Activated T-cell treated with anti-CD3 and anti-CD28 coated beads for 24 hours (primary cell): ENCODE measurements around the gene ZNF423.

Source experiments
- DNase-seq: peaks from one replicate; pipeline ENCODE4 v3.0.0-alpha.2; 2020; ENCODE audit warnings: low read depth

Gene ZNF423

DNA sequence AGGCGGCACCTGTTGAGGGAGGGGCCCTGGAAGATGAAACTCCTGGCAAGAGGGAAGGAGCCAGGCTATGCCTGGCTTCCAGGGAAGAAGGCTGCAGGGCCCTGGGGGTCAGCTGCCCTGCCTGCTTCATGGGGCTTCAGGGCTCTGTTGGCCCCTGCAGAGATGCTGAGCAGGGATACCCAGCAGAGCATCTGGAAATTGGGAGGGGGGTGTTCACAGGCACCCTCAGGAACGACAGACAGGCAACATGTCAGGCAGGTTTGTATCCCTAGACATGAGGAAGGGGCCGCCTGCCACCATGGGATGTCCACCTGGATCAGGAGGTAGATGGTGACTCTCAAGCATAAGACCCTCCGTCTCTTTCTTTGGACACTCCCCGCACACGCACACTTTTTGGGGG lies 13.8 kb upstream of the ZNF423 start:
- no peak for DNase-seq

DNA sequence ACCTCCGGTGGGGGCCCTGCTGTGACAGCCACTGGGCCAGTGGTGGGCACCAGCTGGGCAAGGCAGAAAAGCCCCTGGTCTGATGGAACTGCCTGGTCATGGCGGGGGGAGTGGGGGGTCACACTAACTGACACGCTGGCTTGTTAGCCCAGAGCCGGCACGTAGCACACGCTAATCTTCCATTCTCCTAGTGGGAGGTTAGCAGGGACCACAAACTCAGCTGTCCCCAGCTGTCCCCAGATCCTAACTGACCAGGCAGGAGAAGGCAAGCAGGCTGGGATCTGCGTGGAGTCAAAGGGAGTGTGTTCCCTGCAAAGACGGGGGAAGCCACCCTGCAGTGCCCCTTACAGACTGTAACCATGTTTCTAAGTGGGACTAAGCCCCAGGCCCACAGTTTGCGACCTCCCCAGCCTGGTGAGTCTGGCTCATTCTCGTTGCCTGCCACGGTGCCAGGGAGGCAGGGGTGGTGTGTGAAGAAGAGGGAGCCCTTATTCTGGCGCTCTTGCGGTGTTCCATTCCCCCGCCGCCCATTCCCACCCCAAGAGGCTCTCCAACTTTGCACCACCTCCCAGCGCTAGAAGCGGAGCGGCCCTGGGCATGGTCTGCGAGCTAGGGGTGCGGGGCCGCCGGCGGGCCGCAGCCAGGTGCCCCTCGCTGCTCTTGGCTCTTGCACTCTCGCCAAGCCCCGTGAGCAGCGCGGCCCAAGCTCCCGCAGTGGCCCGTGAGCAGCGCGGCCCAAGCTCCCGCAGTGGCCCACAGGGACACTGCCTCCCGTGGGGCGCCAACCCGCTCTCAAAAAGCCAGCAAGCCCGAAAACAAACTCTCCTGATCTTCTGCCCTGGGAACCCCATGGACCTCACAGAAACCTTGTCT lies 12.1 kb upstream of the ZNF423 start:
- no peak for DNase-seq

DNA sequence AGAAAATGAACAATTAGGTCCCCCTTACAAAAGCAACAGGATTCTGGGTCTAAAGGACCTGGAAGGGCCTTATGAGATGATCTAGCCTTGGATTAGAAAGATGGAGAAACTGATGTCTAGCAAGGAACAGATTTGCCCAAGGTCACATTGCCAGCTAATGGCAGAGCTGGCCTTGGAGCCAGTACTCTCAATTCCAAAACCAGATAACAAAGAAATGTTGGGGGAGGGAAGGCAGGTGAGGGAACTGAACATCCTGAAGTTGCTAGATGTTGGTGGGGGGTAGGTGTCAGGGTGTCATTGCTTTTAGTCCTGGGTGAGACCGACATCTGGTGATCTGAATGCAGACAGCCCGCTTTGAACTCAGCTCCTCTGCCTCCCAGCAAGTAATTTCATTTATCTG lies 11.3 kb upstream of the ZNF423 start:
- DNase-seq = no peak

DNA sequence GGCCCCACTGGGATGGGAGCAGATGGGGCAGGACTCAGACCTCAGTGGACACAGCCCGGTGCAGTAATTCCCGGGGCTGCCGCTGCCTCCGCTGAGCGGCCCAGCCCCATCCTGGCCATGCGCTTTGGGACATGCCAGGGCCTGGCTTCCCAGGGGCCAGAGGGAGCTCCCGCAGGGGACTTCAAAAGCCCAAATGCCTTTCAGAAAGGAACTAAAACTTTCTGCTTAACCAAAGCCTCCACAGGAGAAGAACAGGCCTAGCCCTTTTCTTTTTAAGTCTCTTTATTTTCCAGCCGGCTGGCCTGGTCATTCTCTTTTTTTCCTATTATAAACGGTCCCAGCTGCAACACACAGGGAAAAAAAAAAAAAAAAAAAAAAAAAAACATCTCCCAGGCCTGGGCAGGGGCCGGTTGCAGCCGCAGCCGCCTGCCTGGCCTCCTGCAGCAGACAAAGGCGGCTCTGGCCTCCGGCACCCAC lies 10.7 kb upstream of the ZNF423 start:
- no peak for DNase-seq

DNA sequence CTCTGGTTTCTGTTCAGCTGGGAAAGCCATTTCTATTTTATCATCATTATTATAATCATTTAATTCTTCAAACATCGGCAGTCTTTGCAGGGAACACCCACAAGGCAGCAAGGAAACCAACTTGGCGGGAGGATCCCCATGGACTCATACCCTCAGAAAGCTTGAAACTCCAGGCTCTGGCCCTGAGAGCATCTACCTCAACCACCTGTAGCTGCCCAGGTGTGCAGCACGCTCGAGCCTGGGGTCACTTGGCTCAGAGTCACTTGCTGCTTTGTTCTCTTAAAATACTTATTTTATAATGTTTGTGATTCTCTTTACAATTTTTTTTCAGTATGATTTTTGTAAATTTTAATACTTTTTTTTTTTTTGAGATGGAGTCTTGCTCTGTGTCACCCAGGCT lies 6.8 kb upstream of the ZNF423 start:
- no peak for DNase-seq

DNA sequence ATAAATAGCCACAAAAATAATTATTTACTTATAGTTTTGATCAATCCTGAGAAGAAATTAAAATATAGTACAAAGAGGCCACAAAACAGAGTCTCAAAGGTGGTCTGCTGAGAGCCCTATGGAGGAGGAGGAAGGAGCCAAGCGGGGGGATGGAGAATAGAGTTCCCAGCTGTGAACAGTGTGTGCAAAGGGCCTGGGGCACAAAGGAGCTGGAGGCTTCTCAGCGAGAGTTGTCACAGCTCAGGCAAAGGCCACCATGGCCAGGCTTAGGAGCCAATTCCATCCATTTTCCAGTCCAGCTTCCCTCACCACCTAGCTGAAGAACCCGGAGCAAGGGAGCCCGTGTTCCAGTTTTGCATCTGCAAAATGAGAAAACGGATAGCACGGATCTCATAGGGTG lies 5.4 kb upstream of the ZNF423 start:
- no peak for DNase-seq

DNA sequence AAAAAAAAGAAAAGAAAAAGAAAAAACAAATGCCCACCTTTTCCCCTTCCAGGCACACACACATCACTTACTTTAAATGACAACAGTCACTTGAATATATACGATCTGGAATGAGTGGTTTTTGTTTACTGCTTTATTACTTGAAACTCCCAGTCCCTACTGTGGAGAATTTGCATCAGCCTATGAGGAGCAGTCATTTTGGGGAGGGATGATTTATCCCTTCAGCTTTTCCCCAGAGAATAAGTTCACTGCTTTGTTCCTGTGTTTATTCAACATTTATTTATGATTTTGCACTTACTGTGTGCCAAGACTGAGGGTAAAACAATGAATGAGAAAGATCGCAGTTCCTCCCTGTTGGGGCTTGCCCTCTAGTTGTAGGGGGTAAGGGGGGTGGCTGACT lies 4.7 kb upstream of the ZNF423 start:
- no peak for DNase-seq

DNA sequence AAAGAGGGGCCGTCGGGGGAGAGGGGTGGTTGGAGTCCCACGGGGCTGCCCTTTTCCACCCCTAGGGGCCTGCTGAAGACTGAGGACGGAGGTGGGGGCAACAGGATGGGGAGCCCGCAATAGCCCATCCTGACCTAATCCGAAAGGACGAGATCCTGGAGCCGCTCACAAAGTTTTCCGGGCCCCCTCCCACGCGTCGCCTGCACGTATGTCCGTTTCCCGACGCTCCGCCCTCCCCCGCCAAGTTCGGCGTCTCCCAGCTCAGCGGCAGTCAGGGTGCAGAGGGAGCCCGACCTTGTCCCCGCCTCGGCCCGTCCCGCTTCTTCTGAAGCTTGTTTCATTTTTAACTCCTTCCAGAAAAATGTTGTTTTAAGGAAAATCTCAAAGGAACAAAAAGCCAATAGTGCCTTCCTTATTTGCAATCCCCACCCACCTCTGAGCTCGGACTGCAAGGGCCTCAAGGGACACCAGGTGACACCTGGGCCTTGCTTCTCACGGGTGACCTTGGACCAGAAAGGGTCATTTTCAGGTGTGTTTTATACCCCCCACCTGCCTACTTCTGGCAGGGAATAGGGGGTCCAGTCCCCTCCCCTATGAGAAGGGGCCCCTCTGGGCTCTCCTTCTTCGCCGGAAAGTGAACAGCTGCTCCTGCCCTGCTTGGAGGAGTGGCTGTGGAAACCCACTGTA lies 3.4 kb upstream of the ZNF423 start:
- DNase-seq = no peak

DNA sequence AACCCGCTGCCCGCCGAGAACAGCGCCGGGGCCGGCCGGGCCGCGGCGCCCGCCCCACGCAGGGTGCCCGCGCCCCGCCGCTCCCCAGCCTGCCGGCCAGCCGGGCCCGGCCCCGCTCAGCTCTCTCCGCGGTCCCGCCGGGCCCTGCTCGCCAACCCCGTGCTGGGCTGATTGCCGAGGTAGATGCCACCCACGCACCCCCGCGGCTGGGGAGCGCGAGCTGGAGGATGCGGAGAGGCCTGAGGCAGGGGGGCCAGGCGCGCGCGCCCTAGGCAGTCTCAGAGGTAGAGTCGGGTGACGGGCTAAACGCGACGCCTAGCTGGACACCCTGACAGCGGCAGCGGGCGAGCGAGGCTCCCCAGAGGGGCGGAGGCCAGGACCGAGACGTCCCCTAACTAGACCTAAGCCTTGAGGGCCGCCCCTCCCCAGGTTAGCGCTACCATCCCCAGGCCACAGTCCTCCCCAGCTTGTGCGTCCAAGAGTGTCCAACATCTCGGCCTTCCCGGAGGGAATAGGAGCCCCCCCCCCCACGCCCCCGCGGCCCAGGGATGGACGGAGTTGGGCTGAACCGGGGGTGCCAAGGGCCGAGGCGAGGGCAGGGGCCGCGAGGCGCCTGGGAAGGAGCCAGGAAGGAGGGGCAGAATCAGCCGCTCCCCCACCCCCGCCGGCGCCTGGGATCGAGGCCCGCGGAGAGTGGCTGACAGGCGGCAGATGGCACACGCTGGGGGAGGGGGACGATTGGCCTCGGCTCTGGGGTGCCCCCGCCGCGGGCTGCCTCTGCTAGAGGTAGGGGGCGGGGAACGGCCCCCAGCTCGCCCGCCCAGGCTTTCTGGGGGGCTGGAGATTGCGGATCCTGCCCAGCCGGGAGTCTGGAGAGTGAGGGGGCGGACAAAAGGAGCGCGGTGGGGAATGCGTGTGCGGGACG lies 2.5 kb upstream of the ZNF423 start:
- no peak for DNase-seq

DNA sequence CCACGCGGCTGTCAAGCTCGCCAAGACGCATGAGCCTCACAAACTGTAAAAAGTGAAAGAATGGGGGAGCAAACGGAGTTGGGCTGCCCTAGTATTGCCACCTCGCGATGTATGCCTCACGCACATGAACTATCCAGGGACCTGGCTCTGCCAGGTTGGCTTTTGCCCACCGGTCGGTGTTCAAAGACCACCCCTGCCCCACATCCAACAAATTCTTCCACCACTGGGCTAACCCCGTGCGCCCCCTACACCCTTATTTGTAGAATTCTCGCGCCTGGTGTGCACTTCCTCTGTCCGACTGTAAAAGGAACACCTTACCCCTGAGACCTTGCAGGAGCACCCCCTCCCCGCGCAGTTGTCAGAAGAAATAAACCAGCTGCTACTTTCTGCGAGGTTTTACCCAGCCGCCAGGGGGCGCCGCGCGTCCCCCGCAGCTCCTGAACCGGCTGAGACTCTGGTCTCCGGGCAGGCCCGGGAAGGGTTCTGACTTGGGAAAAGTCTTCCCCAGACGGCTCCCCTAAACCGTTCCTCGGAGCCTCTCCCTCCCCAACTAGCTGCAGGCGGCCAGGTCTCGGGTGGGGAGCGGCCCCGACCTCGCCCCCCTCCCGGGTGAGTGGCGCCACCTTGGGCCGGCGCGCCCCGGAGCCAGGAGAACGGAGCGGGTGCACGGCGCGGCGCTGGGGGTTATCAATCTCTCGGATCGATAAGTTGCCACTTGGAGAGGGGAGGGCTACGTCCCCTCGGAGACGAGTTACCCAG lies 1.7 kb upstream of the ZNF423 start:
- no peak for DNase-seq

DNA sequence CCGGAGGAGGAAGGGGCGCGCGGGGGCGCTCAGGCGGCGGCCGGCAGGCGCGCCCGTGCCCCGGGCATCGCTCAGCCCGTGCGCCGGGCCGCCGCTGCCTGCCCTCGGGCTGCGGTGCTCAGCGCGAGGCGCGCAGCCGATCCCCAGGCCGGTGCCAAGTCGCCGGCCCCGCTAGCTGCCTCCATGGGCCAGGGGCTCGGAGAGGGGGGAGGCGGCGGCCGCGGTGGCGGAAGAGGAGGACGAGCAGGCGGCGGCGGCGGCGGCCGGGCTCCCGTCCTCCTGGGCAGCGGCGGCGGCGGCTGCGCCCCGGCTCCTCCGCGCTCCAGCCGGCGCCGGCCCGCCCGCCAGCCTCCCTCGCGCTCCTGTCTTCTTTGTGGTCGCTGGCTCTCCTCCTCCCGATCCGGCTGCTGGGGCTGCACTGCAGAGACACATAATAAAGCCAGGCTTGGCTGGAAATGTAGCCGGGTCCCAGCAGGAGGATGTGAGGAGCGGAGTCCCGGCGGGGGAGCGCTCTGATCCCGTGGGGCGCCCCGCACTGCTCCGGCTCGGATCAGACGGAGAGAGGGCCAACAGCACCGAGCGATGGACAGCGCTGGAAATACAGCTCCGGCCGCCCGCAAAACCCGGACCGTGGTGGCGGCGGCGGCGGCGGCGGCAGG lies 889 bp upstream of the ZNF423 start:
- no peak for DNase-seq

DNA sequence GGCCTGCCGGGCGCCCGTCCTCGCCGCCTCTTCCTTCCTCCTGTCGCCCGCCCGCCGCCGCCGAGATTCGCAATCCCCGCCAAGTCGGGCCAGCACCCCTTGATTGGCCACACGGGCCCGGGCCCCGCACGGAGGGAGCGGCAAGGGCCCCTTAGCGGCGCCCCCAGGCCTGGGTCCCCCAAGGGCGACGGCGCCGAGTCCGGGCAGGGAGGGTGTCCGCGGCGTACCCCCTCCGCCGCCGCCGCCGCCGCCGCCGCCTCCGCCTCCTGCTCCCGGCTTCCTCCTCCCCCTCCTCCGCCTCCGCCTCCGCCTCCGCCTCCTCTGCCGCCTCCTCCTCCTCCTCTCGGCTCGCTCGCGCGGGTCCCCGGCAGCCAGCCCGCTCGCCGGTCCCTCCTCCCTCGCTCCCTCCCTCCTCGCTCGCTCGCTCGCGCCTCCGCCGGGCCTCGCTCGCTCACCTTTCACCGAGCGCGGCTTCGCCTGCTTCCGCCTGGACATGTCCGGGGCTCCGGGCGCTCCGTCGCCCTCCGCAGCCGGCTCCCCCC lies 561 bp downstream of the ZNF423 start:
- no peak for DNase-seq

DNA sequence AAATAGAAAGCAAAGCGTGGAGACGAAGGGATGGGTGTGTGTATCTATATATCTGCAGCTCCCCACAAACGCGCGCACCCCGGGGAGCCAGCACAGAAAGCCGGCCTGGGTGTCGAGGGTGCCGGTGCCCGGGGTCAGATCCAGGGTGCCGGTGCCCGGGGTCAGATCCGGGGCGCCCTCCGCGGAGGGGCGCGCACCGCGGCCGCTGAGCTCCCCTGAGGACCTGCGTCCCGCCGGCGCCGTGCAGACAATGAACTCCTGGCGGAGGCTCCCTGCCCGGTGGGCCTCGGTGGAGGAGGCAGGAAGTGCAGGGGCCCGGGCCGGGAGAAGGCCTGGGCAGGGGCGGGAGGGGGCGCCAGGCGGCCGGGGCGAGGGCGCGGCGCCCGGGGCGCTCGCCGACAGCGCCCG lies 1.1 kb downstream of the ZNF423 start:
- DNase-seq = no peak

DNA sequence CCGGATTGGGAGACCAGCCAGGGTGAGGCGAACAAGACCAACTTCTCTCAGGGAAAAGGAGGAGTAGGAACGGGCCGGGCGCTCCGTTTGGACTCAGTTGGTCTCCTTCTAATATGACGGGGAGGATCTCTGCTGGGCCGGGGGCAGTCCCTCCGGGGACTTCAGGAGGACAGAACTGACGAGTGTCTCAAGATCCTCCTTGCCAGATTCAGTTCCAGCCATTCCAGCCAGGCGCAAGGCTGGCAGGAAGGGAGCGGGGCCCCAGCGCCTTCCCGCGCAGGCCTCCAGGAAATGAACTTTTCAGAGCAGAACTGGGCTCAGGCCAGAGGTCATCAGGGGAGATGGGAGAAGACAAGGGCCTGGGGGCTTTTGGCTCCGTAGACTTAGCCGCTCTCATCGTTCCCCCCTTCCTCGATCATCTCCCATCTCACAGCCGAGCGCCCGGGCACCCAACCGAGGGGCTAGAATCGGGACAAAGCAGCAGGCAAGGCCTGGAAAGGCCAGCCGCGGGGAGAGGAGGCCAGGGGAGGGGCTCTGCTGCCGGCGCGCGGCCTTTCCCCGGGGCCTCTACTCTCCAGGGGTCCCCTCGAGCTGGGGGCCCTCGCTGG lies 1.6 kb downstream of the ZNF423 start:
- DNase-seq = no peak

DNA sequence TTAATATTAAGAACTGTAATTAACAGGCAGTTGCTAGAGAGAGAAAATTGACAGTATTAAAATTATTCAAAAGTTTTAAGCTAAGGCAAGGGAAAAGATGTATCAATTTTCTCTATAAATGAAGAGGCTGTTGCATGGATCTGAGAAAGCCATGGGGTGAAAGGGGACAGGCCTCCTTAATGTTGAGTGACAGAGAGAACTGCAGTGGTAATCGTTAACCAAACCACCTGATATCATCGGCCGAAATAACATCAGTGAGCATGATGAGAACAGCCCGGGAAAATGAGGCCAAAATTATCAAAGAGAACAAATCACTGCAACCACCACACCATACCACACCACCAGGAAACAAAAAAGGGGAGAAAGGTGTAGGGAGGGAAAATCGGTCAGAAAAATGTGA lies 3.6 kb downstream of the ZNF423 start:
- no peak for DNase-seq

DNA sequence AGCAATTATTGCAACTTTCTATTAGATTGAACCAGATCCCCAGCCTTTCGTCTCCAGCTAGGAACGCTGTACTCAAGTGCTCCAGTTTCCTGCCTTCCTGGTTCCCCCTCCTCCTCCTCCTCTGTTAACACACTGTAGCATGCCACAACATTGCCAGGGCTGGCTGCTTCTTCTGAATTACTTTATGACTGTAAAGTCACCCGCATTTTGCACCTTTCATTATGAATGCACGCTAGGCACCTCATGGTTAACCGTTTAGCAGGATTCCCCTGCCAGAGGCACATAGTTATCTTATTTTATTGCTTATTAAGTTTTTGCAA lies 4.5 kb downstream of the ZNF423 start:
- no peak for DNase-seq

DNA sequence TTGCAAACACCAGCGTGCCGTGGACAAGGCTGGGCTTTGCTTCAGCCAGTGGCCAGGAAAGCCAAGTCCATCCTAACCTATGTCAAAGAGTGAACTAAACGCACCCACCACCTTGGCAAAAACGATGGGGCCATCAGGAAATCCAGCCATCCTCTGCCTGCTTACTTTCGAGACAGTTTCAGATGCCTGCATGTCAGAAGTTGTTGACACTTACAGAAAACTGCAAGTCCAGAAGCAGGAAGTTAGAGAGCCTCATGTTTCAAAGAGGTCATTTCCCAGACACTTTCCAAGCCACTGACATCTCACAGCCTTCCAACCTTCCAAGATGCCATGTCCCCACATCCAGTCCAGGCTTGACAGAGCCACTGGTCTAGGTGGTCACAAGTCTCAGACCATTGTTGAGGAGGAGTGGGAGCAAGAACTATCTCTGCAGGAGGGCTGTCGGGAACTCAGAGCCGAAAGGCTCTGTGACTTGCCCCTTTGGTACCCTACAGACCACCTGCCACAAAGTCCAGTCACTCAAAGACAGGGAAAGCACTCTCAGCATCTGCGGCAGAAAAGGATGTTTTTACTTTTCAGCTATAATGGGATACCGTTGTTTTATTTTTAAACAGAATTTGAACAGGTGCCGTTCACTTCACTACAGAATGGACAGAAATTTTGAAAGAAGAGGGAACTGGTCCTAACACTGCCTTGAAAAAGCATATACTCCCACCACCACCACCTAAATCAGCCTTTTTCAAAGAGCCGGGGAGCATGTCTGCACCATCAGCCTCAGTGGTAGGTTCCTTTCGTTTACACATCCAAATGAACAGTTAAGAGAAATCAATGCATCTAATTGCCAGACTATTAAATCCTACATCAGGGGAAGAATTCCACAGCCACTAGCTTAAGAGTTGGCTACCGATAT lies 5.1 kb downstream of the ZNF423 start:
- no peak for DNase-seq

DNA sequence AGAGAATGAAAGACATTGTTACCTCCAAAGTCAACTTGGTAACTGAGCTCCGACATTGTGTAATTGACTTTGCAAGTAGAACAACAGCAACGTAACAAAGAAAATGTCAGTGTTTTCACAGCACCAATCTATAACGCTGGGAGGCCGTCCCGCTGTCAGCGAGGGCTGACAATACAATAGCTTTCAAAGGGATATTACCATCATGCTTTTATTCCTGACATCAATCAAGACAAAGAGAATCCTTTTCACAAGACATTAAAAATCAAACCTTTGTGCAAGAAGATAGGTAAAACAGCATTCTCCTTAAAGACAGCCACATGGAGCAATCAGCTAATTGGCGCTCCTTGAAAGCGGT lies 6.2 kb downstream of the ZNF423 start:
- DNase-seq = no peak

DNA sequence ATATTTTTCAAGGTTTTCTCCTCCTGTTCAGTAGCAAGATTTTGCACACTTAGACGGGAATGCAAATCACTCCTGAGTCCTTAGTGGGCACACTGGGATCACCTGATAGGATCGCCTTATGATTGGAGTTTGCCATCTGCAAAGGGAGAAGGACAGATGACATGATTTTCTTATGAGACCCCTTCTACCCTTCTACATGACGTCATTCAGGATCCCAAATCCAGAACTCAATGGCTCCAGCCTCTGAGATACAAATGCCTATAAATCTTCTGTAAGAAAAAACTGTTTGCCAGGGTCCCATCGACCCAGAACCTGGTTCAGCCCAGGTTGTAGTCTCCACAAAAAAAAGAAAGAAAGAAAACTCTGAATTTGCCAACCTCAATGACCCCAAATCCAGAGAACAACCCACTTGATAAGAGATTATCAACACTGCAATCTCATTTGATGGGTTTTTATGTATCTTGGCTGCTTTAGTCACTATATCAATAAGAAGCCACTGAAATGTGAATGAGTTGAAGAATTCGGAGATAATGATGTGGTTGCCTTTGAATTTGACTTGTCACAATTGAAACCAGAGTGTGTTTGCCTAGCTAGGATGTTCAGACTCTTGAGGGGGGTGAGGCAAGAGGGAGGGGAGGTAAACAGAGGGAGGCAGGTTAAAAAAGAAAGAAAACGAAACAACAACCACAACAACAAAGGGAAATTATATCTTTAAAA lies 6.7 kb downstream of the ZNF423 start:
- DNase-seq = no peak
